ENCODE measurements around the gene PRPF40B. TPM values are rescaled to one million over a fixed set of nuclear protein-coding genes. Genes with fewer than 3 reads are reported as not detected.
A peak's percentile ranks its signal among the peaks of the same experiment; 100 is the strongest.
"Not testable (repeated sequence)": the region's sequence is repeated elsewhere in the genome, so short reads cannot be mapped to it uniquely, and the experiment has no call there.

The PRPF40B gene
- total RNA-seq, 1 donor from 2014 or later: 19.9 TPM

DNA sequence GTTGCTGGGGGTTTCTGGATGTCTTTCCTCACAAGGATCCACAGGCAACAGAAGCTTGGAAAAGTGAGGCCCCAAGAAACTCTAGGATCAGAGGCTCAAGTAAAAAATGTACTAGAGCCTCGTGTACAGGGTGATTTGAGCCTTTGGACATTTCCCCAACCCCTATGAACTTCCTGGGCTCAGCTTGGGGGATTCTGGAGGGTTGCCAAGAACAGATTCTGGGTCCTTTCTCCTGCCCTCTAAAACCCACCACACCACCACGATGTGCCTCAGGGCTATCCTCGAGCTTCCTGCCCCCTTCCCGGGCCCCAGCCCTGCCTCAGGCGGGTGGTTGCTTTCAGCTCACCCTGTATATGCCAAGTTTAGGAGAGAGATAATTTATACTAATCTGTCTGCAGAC is 18.5 kb upstream of the PRPF40B start:
- no peak for TF ChIP-seq CTCF (IDR thresholded peaks at IDR 0.05)
- Histone ChIP-seq H3K36me3 (no peaks in the 10 kb centered on the region), H3K9me3 (no peaks in the 10 kb centered on the region), H3K4me3 (no peak overlapping the region), H3K4me1 (no peaks in the 10 kb centered on the region), H3K27me3 (no peaks in the 10 kb centered on the region), H3K27ac (no peak overlapping the region)
- intact Hi-C loops (cut with DNase I): no loop called here
- DNase-seq: no peak
- ATAC-seq: no peak

GRCh38 chr12:49605539-49605938 is 17.8 kb upstream of the PRPF40B start, which contains the start of gene FAM186B:
TSS of gene FAM186B (minus strand) at chr12:49605639. CDS start at chr12:49605477, 162 bp downstream.
- H3K9me3 ChIP-seq; H3K27me3 ChIP-seq; H3K4me1 ChIP-seq; intact Hi-C loops (cut with DNase I); ATAC-seq; H3K4me3 ChIP-seq; DNase-seq; H3K27ac ChIP-seq; H3K36me3 ChIP-seq: not testable (repeated sequence)

DNA sequence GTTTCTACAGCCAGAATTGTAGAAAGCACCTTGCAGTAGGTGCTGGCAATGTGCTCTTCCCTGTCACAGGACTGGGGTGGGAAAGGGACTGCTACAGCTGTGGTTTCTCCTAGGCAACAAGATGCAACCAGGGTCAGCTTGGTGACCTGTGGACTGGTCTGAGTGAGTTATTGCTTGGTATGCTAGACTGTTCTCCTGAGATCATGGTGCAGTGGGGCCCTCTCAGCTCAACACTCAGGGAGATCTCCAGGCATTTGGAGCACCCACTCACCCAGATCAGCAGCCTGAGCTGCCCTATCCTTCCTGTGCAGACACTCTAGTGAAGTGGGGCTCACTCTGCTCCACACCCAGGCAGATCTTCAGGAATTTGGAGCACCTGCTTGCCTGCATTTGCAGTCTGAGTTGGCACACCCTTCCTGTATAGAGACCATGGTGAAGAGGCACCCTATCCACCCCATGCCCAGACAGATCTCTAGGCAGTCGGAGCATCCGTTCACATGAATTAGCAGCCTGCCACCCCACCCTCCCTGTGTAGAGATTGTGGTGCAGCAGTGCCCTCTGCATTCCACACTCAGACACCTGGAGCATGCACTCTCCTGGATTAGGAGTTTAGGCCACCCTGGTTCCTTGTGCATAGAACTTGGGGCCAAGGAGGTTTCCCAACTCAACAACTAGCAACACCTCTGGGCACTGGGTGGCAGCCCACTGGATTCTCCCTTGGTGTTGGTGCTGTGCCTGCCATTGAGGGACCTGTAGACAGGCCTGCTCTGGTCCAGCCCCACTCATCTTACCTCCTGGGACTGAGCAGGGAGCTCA is 14.1 kb upstream of the PRPF40B start:
- ATAC-seq (peak; percentile 93), DNase-seq (no peak)
- Histone ChIP-seq H3K27me3 (no peaks in the 10 kb centered on the region), H3K9me3 (no peaks in the 10 kb centered on the region), H3K4me1 (no peaks in the 10 kb centered on the region), H3K36me3 (no peaks in the 10 kb centered on the region), H3K27ac (no peak overlapping the region), H3K4me3 (no peak overlapping the region)
- intact Hi-C loops (cut with DNase I): no loop called here
- no peak for TF ChIP-seq CTCF (IDR thresholded peaks at IDR 0.05)

GRCh38 chr12:49609875-49610154 is 13.5 kb upstream of the PRPF40B start:
- ATAC-seq (no peak), DNase-seq (no peak)
- H3K36me3 ChIP-seq: no peaks in the 10 kb centered on the region
- intact Hi-C loops (cut with DNase I): no loop called here
- H3K9me3 ChIP-seq: no peaks in the 10 kb centered on the region
- H3K4me1 ChIP-seq: no peaks in the 10 kb centered on the region
- no peak overlapping the region for H3K27ac ChIP-seq
- TF ChIP-seq CTCF (IDR thresholded peaks at IDR 0.05): no peak
- no peaks in the 10 kb centered on the region for H3K27me3 ChIP-seq
- H3K4me3 ChIP-seq: no peak overlapping the region

DNA sequence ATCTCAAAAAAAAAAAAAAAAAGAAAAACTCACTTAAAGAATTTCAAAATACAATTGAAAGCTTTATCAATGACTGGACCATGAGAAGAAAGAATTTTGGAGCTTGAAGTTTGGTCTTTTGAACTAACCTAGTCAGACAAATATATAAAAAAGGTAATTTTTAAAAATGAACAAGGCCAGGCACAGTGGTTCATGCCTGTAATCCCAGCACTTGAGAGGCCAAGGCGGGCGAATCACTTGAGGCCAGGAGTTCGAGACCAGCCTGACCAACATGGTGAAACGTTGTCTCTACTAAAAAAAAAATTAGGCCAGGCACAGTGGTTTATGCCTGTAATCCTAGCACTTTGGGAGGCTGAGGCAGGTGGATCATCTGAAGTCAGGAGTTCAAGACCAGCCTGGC is 12.6 kb upstream of the PRPF40B start:
- H3K27me3 ChIP-seq; intact Hi-C loops (cut with DNase I); H3K27ac ChIP-seq; DNase-seq; H3K4me3 ChIP-seq; ATAC-seq; H3K36me3 ChIP-seq; H3K9me3 ChIP-seq; H3K4me1 ChIP-seq: not testable (repeated sequence)

DNA sequence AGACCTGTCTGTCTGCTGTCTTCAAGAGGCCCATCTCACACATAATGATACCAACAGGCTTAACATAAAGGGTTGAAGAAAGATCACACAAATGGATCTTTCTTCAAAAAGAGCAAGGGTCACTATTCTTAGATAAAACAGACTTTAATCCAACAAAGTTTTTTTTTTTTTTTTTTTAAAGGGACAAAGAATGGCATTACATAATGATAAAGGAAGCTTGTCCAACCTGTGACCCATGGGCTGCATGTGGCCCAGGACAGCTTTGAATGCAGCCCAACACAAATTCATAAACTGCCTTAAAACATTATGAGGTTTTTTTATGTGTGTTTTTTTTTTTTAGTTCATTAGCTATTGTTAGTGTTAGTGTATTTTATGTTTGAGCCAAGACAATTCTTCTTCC is 11.2 kb upstream of the PRPF40B start:
- no peaks in the 10 kb centered on the region for H3K4me1 ChIP-seq
- DNase-seq (no peak), ATAC-seq (no peak)
- intact Hi-C loops (cut with DNase I): no loop called here
- H3K27me3 ChIP-seq: no peaks in the 10 kb centered on the region
- H3K36me3 ChIP-seq: no peaks in the 10 kb centered on the region
- TF ChIP-seq CTCF (IDR thresholded peaks at IDR 0.05): no peak
- no peak overlapping the region for H3K4me3 ChIP-seq
- H3K9me3 ChIP-seq: no peaks in the 10 kb centered on the region
- H3K27ac ChIP-seq: no peak overlapping the region

DNA sequence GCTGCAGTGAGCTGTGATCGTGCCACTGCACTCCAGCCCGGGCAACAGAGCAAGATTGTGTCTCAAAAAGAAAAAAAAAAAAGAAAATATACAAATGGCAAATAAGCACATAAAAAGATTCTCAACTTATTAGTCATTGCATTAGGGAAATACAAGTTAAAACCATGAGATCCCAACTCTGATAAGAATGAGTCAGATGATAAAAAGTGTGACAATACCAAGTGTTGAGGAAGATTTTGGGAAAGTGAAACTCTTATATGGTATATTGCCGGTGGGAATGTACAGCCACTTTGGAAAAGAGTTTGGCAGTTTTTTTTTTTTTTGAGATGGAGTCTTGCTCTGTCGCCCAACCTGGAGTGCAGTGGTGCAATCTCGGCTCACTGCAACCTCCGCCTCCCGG is 7.6 kb upstream of the PRPF40B start:
- ATAC-seq (no peak), DNase-seq (no peak)
- no peak for TF ChIP-seq CTCF (IDR thresholded peaks at IDR 0.05)
- intact Hi-C loops (cut with DNase I): no loop called here
- Histone ChIP-seq H3K27me3 (no peaks in the 10 kb centered on the region), H3K9me3 (no peaks in the 10 kb centered on the region), H3K27ac (no peak overlapping the region), H3K4me3 (no peak overlapping the region), H3K36me3 (no peaks in the 10 kb centered on the region), H3K4me1 (no peaks in the 10 kb centered on the region)
